Panc1 (cell line): ENCODE data around the gene CLPTM1L.

Experiments used
- CTCF ChIP-seq: fragments of 450-650 bp; IDR thresholded peaks from 2 replicates; pipeline ENCODE4 v1.5.1; 2017; ENCODE audit warnings: mild to moderate bottlenecking
- POLR2AphosphoS5 ChIP-seq: IDR thresholded peaks from 2 replicates; pipeline ENCODE4 v1.6.1; 2012; ENCODE audit warnings: mild to moderate bottlenecking, low read depth, low read length, moderate library complexity
- REST ChIP-seq, 2 experiments: IDR thresholded peaks; 2 replicates each; pipeline ENCODE4 v1.6.1; 2011 to 2012; ENCODE audit warnings: low read depth in 2 of 2, control low read depth in 1 of 2, low read length in 1 of 2, mild to moderate bottlenecking in 1 of 2, moderate library complexity in 1 of 2; ENCODE audit not compliant: insufficient read depth in 1 of 2

- TF ChIP-seq CTCF, result no peak
- no peak for TF ChIP-seq REST (IDR thresholded peaks at IDR 0.05; ENCODE audit: insufficient read depth in 1 of 2, low read depth in 2 of 2, low read length in 1 of 2)
- no peak for TF ChIP-seq POLR2AphosphoS5
Measured at GRCh38 chr5:1288439-1289335, 56.2 kb downstream of the CLPTM1L start.
